Chondrocyte (in vitro differentiated cells): ENCODE data around the gene MMP19. TPM values are rescaled to one million over a fixed set of nuclear protein-coding genes. Genes with fewer than 3 reads are reported as not detected.
A peak's percentile ranks its signal among the peaks of the same experiment; 100 is the strongest.

Experiments
- DNase-seq: peaks from one replicate; pipeline ENCODE4 v3.0.0; 2021; ENCODE audit warnings: mixed read lengths, low spot score
- H3K27ac Mint-ChIP-seq: one replicate; pipeline ENCODE4 v1.8.0; 2021; ENCODE audit warnings: mild to moderate bottlenecking, moderate library complexity, mixed read lengths; ENCODE audit not compliant: unreplicated experiment
- H3K27me3 Mint-ChIP-seq: 2 replicates; pipeline ENCODE4 v1.8.0; 2021; ENCODE audit warnings: low read depth, mixed read lengths
- H3K36me3 Mint-ChIP-seq: 2 replicates; pipeline ENCODE4 v1.8.0; 2021; ENCODE audit warnings: low read depth, mixed read lengths
- H3K4me1 Mint-ChIP-seq: 2 replicates; pipeline ENCODE4 v1.8.0; 2021; ENCODE audit warnings: low read depth, mild to moderate bottlenecking, mixed read lengths
- H3K4me3 Mint-ChIP-seq: one replicate; pipeline ENCODE4 v1.8.0; 2021; ENCODE audit warnings: mild to moderate bottlenecking, moderate library complexity, mixed read lengths; ENCODE audit not compliant: unreplicated experiment
- H3K9me3 Mint-ChIP-seq: 2 replicates; pipeline ENCODE4 v1.8.0; 2021; ENCODE audit warnings: low read depth, mixed read lengths
- CTCF ChIP-seq: fragments of 200-600 bp; sonication (generic); IDR thresholded peaks from 2 replicates; pipeline ENCODE4 v1.5.0; 2021; ENCODE audit warnings: antibody characterized with exemption, mild to moderate bottlenecking, moderate library complexity
- total RNA-seq: library from RNA; stranded (reverse); gene quantifications from 3 replicates; pipeline ENCODE4 v1.2.1, GENCODE V29; 2021

Gene MMP19
- total RNA-seq, 1 donor from 2014 or later: 17.8 TPM

GRCh38 chr12:55822228-55822627 lies 20.5 kb downstream of the MMP19 start:
- Mint-ChIP-seq H3K9me3 (no peaks in the 10 kb centered on the region), H3K36me3 (peaks cover 7% of the 10 kb centered on the region), H3K27me3 (no peaks in the 10 kb centered on the region), H3K4me3 (no peak overlapping the region), H3K27ac (no peak overlapping the region), H3K4me1 (peaks cover 41% of the 10 kb centered on the region)
- peak; percentile 70 for TF ChIP-seq CTCF
- peak; percentile 40 for DNase-seq

GRCh38 chr12:55820679-55821078 lies 22.1 kb downstream of the MMP19 start:
- Mint-ChIP-seq H3K36me3 (peaks cover 7% of the 10 kb centered on the region), H3K27ac (no peak overlapping the region), H3K4me3 (no peak overlapping the region), H3K4me1 (peaks cover 33% of the 10 kb centered on the region), H3K9me3 (no peaks in the 10 kb centered on the region), H3K27me3 (no peaks in the 10 kb centered on the region)
- no peak for DNase-seq
- peak; percentile 65 for TF ChIP-seq CTCF

GRCh38 chr12:55818886-55819285 lies 23.9 kb downstream of the MMP19 start:
- Mint-ChIP-seq H3K4me3 (peak overlapping the region; percentile 42), H3K4me1 (peaks cover 32% of the 10 kb centered on the region), H3K36me3 (peaks cover 10% of the 10 kb centered on the region), H3K9me3 (no peaks in the 10 kb centered on the region), H3K27ac (peak overlapping the region; percentile 54), H3K27me3 (no peaks in the 10 kb centered on the region)
- no peak for DNase-seq
- no peak for TF ChIP-seq CTCF

GRCh38 chr12:55818140-55818728 lies 24.5 kb downstream of the MMP19 start:
- no peak for TF ChIP-seq CTCF
- Mint-ChIP-seq H3K9me3 (no peaks in the 10 kb centered on the region), H3K27me3 (no peaks in the 10 kb centered on the region), H3K36me3 (peaks cover 10% of the 10 kb centered on the region), H3K4me1 (peaks cover 33% of the 10 kb centered on the region), H3K27ac (no peak overlapping the region), H3K4me3 (no peak overlapping the region)
- DNase-seq: no peak

GRCh38 chr12:55817345-55818139 lies 25.2 kb downstream of the MMP19 start, which contains the start of the genes ORMDL2 and SARNP:
ORMDL2 (plus strand) TSS chr12:55818041; CDS start chr12:55819000, 959 bp downstream.
SARNP (minus strand) TSS chr12:55817724; CDS start chr12:55817701, 23 bp downstream.
- H3K27me3 Mint-ChIP-seq: no peaks in the 10 kb centered on the region

More at GRCh38 chr12:55817345-55818139, 25.2 kb downstream of the MMP19 start, which contains the start of the genes ORMDL2 and SARNP:
- Mint-ChIP-seq H3K4me3 (no peak within 1 kb of the TSS), H3K9me3 (no peaks in the 10 kb centered on the region), H3K27ac (no peak within 1 kb of the TSS), H3K36me3 (peaks cover 11% of the 10 kb centered on the region), H3K4me1 (peaks cover 38% of the 10 kb centered on the region)
- DNase-seq: peak; percentile 98
- peak; percentile 9 for TF ChIP-seq CTCF
